ENCODE measurements around the gene GHRH.

Gene GHRH

GRCh38 chr20:37235065-37235464 lies 26.5 kb downstream of the GHRH start:
- no peak for DNase-seq

DNA sequence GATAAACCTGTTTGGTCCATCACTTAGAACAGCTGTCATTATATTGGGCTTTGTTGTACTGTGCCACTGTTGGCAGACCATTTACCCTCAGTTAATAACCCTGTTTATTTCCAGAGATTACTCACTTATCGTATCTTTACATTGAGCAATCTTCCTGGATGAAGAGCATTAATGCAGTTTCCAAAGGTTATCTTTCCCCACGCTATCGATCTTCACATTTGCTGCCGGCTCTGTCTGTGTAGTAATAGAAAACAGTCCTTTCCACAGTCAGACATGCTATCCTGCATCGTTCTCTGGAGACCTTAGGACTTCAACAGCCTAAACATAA lies 27.4 kb downstream of the GHRH start:
- no peak for DNase-seq

DNA sequence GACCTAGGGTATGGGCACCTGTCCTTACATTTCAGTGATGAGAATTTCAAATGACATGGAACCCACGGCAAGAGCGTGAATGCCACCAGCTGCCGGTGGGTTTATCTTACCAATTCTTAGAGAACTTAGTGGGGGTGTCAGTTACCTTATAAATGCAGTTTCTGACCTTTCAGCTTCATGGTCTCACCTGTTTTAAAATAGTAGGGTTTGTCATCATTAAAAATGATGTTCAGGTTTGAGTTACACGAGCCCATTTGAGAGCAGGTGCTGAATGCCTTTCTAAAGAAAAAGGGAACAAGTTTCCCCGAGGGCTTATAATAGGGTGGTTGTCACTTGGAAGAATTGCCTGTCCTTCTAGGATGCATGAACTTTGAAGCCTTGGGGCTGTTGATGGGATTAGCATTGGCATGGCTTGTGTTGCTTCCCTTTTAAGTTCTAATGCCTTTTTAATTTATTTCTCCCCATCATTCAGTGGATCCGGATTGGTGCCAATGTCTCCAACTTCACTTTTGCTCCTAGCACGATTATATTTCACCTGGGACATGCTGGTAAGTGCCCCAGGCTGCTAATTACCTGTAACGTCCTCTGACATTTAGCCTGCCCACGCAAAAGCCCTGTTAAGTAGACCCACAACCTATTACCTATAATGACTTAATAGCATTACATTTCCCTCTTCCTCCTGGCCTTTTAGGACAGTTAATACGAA lies 27.9 kb downstream of the GHRH start:
- DNase-seq, result no peak

DNA sequence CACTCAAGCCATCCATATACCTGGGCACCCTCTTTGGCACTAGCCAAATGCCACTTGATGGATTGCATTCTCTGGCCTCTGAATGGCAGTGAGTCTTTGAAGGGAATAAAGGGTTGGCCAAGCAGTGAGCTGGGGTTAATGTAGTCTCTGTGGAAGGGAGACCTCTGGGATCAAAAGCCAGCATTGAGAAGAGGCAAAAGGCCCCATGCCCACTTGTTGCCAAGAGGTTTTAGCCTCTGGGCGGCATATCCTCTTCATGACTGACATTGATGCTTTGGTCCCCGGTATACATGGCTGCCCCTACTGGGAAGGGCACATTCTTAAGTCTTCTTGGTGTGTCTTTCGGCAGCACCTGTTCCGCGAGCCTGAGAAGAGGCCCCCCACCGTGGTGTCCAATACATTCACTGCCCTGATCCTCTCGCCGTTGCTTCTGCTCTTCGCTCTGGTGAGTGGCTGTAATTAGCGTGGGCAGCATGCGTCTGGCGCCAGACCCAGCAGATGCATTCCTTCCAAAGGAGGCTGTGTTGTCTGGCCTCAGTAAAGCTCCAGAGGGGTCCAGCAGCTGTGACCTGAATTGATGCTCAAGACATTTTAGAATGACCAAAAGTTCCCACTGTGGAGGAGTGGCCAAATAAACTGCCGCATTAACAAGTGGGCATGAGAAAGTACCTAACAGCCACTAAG lies 29.5 kb downstream of the GHRH start:
- DNase-seq, result no peak

DNA sequence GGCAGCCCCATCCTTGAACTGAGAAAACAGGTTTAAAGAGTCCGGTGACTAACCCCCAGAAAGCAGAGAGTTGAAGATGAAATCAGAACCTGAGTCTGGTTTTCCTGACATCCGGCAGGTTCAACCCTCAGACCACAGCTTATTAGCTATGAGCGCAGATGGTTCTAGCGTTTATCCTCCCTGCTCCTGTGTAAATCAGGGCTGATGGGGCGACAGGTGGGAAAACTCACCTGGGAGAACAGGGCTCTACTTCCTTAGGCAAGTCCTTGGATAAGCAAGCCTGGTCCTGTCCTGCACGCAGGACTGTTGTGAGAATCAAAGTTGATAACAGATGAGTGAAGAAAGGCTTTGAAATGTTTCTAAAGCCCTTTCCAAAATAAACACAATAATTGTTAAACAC lies 31.4 kb downstream of the GHRH start:
- no peak for DNase-seq

DNA sequence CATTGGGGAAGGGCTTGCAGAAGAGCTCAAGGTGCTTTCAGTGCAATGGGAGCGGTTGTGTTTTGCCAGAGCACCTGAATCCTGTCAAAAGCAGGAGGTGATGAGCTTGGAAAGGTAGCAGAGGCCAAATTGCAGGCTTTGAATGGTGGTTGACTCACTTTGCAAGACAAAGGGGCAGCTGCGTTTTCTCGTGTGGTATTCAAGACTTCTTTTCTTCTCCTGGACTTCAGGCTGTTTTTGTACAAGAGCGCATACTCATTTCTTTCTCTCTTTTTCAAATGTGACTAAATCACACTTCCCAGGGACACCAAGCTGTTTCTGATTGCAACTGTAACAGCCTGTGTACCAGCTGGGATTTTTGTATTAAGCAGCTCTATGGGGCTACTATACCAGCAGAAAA lies 32.3 kb downstream of the GHRH start:
- no peak for DNase-seq

- DNase-seq, result no peak
Observed at GRCh38 chr20:37228656-37229055, 33.0 kb downstream of the GHRH start.

DNA sequence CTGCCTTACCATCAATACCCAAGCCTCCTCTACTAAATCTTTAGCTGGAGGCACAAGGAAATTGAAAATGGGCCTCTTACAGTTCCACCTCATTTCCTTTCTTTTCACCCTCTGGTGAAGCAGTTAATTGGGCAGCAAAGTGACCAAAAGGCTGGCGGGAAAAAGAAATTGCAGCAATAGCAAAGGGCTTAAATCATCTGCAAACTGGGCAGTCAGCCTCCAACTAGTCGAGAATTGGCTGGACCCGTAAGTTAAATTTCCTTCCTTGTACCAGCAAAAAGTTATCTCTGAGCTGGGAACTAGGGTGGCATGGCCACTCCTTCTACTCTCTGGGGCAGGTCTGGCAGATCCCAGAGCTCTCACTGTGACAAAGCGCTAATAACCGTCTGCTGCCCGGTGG lies 33.5 kb downstream of the GHRH start:
- DNase-seq, result no peak

DNA sequence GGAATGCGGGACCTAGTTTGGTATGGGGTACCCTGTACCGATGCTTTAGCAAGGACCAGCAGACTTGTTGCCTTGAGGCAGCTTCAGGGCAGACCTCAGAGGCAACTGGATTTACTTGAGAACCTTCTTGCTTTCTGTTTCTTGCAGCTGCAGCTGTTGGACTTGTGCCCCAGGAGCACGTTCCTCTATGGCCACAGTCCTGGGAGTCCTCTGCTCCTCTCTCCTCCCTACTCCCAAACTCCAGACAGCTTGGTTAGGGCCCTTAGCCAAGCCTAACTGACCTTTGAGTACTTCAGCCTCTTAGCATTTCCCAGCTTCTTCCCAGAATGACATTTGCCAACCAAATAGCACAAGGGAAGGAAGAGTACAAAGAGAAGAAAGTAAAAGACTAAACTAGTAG lies 34.7 kb downstream of the GHRH start:
- DNase-seq, result no peak

DNA sequence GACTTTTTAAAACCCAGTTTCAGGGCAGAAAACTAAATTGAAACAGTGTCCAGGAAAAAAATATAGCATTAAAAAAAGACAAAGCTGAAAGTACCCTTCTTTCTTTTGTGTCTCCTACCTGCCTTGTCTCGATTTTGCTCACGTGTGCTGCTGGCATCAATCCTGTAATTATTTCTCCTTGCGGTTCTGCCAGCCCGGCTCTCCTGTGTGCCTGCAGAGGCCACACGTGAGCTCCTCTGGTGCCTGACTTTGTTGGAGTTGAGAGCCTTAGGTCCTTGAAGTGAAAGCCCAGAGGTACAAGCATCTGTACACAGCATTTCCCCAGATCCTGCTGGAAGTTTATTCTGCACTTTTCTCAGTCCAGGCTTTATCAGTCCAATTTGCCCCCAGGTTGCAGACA lies 36.5 kb downstream of the GHRH start:
- no peak for DNase-seq

- DNase-seq, result no peak
Observed at GRCh38 chr20:37223053-37223452, 38.6 kb downstream of the GHRH start.

GRCh38 chr20:37222086-37222485 lies 39.5 kb downstream of the GHRH start:
- no peak for DNase-seq

DNA sequence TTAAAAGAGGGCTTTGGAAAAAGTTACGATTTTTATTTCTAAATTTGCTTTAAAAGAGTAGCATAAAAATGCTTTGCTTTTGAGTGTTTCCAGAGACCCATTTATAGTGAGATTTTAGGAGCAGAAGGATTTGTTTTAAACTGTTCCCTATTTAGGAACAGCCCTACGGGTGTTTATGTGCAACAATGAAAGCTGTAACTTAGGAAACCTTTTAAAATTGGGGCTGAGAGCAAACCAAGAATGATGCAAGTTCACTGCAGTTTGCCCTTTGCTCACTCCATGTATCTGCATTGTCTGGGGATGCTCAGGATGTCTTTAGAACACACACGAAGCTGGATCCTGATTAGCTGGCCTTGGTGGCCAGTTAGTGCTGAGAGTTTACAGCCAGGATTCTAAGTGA lies 40.9 kb downstream of the GHRH start:
- no peak for DNase-seq

GRCh38 chr20:37219751-37220668 lies 41.6 kb downstream of the GHRH start:
- no peak for DNase-seq

GRCh38 chr20:37218976-37219375 lies 42.6 kb downstream of the GHRH start:
- DNase-seq, result no peak

DNA sequence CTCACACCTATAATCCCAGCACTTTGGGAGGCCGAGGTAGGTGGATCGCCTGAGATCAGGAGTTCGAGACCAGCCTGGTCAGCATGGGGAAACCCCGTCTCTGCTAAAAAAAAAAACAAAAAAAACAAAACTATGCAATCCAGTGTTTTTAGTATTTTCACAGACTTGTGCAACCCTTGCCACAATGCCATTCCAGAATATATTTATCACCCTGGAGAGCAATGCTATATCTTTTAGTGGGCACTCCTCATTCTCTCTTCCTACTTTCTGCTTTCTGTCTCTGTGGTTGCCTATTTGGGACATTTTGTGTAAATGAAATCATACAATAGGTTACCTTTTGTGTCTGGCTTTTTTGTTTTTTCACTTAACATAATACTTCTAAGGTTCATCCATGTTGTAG lies 43.2 kb downstream of the GHRH start:
- no peak for DNase-seq

DNA sequence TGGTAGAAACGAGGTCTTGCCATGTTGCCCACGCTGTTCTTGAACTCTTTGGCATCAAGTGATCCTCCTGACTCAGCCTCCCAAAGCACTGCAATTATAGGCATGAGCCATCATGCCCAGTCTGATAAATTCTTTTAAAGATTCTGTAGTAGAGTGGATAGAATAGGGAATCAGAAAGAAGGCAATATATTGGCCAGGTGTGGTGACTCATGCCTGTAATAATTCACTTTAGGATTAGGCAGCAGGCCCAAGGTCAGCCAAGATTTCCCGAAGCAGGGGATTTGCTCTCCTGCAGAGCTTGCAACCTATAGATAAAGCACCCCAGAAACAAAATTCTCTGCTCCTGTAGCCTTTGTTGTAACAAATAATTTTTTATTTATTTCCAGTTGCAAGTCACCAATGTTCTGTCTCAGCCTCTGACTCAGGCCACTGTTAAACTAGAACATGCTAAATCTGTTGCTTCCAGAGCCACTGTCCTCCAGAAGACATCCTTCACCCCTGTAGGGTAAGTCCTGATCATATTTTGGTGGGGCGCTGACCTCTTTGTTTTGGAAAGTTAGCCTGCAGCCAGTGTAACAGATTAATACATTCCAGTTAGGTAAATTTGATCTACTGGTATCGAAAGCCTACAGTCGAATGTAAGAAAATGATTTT lies 51.8 kb downstream of the GHRH start:
- no peak for DNase-seq

DNA sequence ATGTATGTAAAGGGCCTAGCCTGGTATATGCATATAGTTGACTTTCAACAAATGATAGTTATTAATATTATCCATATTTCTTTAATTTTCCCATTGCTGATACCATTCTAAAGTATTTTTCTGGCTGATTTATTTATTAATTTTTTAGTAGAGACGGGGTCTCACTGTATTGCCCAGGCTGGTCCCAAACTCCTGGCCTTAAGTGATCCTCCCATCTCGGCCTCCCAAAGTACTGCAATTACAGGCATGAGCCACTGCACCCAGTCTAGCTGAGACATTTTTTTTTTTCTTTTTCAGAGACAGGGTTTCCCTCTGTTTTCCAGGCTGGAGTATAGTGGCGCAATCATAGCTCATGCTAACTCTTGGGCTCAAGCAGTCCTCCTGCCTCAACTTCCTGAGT lies 52.4 kb downstream of the GHRH start:
- no peak for DNase-seq

DNA sequence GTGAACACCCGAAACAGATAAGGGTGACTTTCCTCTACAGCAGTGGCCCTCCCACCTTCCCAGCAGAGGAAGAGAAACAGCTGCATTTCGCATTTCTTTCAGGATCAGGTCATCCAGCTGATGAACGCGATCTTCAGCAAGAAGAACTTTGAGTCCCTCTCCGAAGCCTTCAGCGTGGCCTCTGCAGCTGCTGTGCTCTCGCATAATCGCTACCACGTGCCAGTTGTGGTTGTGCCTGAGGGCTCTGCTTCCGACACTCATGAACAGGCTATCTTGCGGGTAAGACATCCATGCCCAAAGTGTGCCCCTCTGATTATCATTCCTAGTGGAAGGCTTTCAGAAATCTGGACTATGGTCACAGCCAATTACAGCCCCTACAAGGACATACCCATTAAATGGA lies 54.4 kb downstream of the GHRH start:
- no peak for DNase-seq

DNA sequence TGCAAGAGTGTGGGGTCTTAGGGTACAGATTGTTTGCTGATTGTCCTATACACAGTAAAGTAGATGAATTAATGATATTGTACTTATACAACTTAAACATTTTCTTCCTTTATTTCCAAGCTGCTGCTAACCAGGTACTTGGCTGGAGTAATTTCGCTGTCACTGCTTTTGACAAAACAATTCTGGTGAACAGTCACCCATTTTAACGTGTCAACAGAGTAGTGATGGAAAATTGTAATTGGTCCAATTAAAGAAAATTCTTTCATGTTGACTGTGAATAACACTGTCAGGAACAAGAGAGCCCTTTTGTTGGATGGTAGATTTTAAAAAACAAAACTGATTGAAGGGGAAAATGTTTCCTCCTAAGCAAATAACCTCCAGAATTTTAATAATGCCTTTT lies 55.8 kb downstream of the GHRH start:
- DNase-seq, result no peak

DNA sequence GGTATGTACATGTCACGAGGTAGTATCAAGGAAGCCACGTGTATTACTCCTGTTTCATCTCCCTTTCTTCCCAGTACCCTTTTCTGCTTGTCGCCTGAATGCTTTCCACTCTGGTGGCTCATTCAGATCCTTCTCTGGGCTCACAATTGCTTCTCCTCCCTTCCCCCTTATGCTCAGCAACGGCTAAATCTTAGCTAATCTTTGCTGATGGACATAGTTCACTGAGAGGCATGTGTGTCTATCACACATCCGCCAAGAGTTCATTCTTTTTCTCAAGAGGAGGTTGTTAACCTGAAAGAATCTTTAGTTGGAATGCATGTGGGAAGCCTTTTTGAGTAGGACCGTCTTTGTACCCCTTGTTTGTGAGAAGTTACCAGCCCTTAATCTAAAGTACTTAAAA lies 56.5 kb downstream of the GHRH start:
- no peak for DNase-seq

DNA sequence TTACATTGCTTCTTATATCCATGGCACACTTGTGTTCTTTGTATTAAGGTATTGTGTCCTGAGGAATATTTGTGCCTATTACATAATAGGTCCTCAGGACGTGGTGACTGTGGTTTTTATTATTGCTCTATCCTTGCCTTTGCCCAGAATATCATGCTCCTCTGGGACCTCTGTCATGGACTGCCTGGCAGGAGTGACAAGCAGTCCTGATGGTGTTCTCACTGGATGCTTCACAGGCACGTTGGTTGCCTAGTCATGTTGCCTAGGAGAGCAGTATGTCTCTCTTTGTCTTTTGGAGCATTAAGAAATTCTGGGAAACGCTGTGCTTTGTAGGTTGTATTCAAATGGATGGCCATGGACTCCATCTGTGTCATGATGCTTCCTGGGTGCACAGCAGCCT lies 57.6 kb downstream of the GHRH start:
- no peak for DNase-seq

- no peak for DNase-seq
Observed at GRCh38 chr20:37202267-37202943, 59.2 kb downstream of the GHRH start.
